Omental fat pad (tissue), 4 donors: ENCODE results near the gene HOXC12. TPM values are rescaled to one million over a fixed set of nuclear protein-coding genes. Genes with fewer than 3 reads are reported as not detected.

Source experiments
- ATAC-seq: fragments of 150-250 bp; one replicate; pipeline ENCODE4 v1.9.1; 2016; ENCODE audit warnings: mild to moderate bottlenecking, moderate library complexity; ENCODE audit not compliant: low FRiP score
- DNase-seq: peaks from one replicate; pipeline ENCODE4 v3.0.0-alpha.2; 2019; ENCODE audit warnings: low spot score
- CTCF ChIP-seq, 3 donors: fragments of 450-650 bp; IDR thresholded peaks; one replicate each; pipeline ENCODE4 v1.5.1; 2016 to 2017; ENCODE audit warnings: antibody characterized with exemption in 3 of 3, mild to moderate bottlenecking in 3 of 3, moderate library complexity in 2 of 3
- total RNA-seq, 4 donors: library from RNA; depleted of rRNA; stranded (reverse); fragments of >200 nt; gene quantifications; one replicate each; pipeline ENCODE4 v1.1.0, GENCODE V29; 2016

HOXC12 gene
- total RNA-seq, 4 donors from 2014 or later = not detected

GRCh38 chr12:53949631-53950436 is 4.9 kb upstream of the HOXC12 start:
- DNase-seq (no peak), ATAC-seq (no peak)
- TF ChIP-seq CTCF (IDR thresholded peaks at IDR 0.05) = no peak

- TF ChIP-seq CTCF (IDR thresholded peaks at IDR 0.05) = no peak
- no peak for ATAC-seq
These were observed 4.3 kb upstream of the HOXC12 start for GRCh38 chr12:53950437-53950773.

GRCh38 chr12:53950789-53951576 is 3.7 kb upstream of the HOXC12 start:
- TF ChIP-seq CTCF (IDR thresholded peaks at IDR 0.05) = no peak
- ATAC-seq (no peak), DNase-seq (no peak)

More at GRCh38 chr12:53950437-53950773, 4.3 kb upstream of the HOXC12 start:
- DNase-seq = no peak

GRCh38 chr12:53951577-53952334 is 2.9 kb upstream of the HOXC12 start:
- TF ChIP-seq CTCF (IDR thresholded peaks at IDR 0.05) = no peak
- no peak for DNase-seq
- ATAC-seq = no peak

GRCh38 chr12:53952335-53952694 is 2.4 kb upstream of the HOXC12 start:
- ATAC-seq (no peak), DNase-seq (no peak)
- no peak for TF ChIP-seq CTCF (IDR thresholded peaks at IDR 0.05)

- ATAC-seq = no peak
- no peak for TF ChIP-seq CTCF (IDR thresholded peaks at IDR 0.05)
- no peak for DNase-seq
These were observed 1.6 kb upstream of the HOXC12 start for GRCh38 chr12:53952871-53953734.
